Nephron progenitor cell (in vitro differentiated cells): ENCODE measurements around the gene RET.
A peak's percentile ranks its signal among the peaks of the same experiment; 100 is the strongest.

Source experiments
- DNase-seq: peaks from one replicate; pipeline ENCODE4 v3.0.0; 2021
- H3K27ac Mint-ChIP-seq: 2 replicates; pipeline ENCODE4 v1.8.0; 2021; ENCODE audit warnings: mild to moderate bottlenecking, moderate library complexity, mixed read lengths
- H3K27me3 Mint-ChIP-seq: 2 replicates; pipeline ENCODE4 v1.8.0; 2021; ENCODE audit warnings: mild to moderate bottlenecking, low read depth, mixed read lengths; ENCODE audit not compliant: poor library complexity
- H3K36me3 Mint-ChIP-seq: 2 replicates; pipeline ENCODE4 v1.8.0; 2021; ENCODE audit warnings: low read depth, mixed read lengths
- H3K4me1 Mint-ChIP-seq: 2 replicates; pipeline ENCODE4 v1.8.0; 2021; ENCODE audit warnings: mixed read lengths
- H3K4me3 Mint-ChIP-seq: 2 replicates; pipeline ENCODE4 v1.8.0; 2021; ENCODE audit warnings: mild to moderate bottlenecking, moderate library complexity, mixed read lengths
- H3K9me3 Mint-ChIP-seq: 2 replicates; pipeline ENCODE4 v1.8.0; 2021; ENCODE audit warnings: mild to moderate bottlenecking, moderate library complexity, mixed read lengths
- CTCF ChIP-seq: fragments of 200-600 bp; sonication (generic); IDR thresholded peaks from 2 replicates; pipeline ENCODE4 v1.5.0; 2021; ENCODE audit warnings: antibody characterized with exemption

RET gene

GRCh38 chr10:43077421-43078171 is 727 bp downstream of the RET start:
- Mint-ChIP-seq H3K27ac (no peak overlapping the region), H3K36me3 (no peaks in the 10 kb centered on the region), H3K27me3 (peaks cover 91% of the 10 kb centered on the region), H3K4me1 (no peaks in the 10 kb centered on the region), H3K9me3 (no peaks in the 10 kb centered on the region), H3K4me3 (peak overlapping the region; percentile 76)
- no peak for DNase-seq
- TF ChIP-seq CTCF, result no peak

- H3K27me3 Mint-ChIP-seq, result peaks cover 88% of the 10 kb centered on the region
- no peak overlapping the region for H3K27ac Mint-ChIP-seq
- H3K4me3 Mint-ChIP-seq, result peak overlapping the region; percentile 76
- no peaks in the 10 kb centered on the region for H3K36me3 Mint-ChIP-seq
- DNase-seq, result no peak
- TF ChIP-seq CTCF, result no peak
- no peaks in the 10 kb centered on the region for H3K4me1 Mint-ChIP-seq
- H3K9me3 Mint-ChIP-seq, result no peaks in the 10 kb centered on the region
Observed at GRCh38 chr10:43078175-43078985, 1.5 kb downstream of the RET start.

GRCh38 chr10:43078986-43079273 is 2.1 kb downstream of the RET start:
- Mint-ChIP-seq H3K27me3 (peaks cover 82% of the 10 kb centered on the region), H3K27ac (no peak overlapping the region), H3K36me3 (no peaks in the 10 kb centered on the region), H3K9me3 (no peaks in the 10 kb centered on the region), H3K4me1 (no peaks in the 10 kb centered on the region), H3K4me3 (no peak overlapping the region)
- TF ChIP-seq CTCF, result peak; percentile 66
- peak; percentile 74 for DNase-seq

GRCh38 chr10:43079856-43080255 is 3.0 kb downstream of the RET start:
- Mint-ChIP-seq H3K36me3 (no peaks in the 10 kb centered on the region), H3K27ac (no peak overlapping the region), H3K4me3 (no peak overlapping the region), H3K9me3 (no peaks in the 10 kb centered on the region), H3K27me3 (peaks cover 73% of the 10 kb centered on the region), H3K4me1 (no peaks in the 10 kb centered on the region)
- no peak for TF ChIP-seq CTCF
- no peak for DNase-seq

GRCh38 chr10:43082087-43082486 is 5.2 kb downstream of the RET start:
- Mint-ChIP-seq H3K9me3 (no peaks in the 10 kb centered on the region), H3K27me3 (peaks cover 52% of the 10 kb centered on the region), H3K27ac (no peak overlapping the region), H3K36me3 (no peaks in the 10 kb centered on the region), H3K4me1 (no peaks in the 10 kb centered on the region), H3K4me3 (no peak overlapping the region)
- no peak for TF ChIP-seq CTCF
- DNase-seq, result no peak
